ENCODE data around the gene EFNA5.

The EFNA5 gene

DNA sequence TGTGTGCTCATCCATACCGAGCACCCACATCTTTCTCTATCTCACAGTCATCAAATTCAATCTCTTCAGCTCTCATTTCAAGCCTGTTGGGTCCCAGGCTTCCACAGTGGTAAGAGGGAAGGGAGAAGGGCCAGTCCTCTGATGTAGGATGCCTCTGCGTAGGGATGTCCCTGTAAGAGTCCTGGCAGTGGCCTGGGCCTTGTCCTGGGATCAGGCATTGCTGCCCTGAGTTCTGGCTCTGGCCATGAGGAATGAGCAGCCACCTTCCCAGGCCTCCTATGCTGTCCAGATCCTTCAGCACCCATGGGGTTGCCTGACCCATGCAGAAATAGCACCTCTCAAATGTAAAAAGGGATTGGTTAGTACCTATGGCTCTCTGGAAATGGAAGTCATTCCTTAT lies 121.2 kb downstream of the EFNA5 start:
- no peak for DNase-seq (ENCODE audit: low read depth in 2 of 2, low spot score in 1 of 2)

- no peak for DNase-seq (ENCODE audit: low read depth in 2 of 2, low spot score in 1 of 2)
These were observed 122.3 kb downstream of the EFNA5 start for GRCh38 chr5:107548477-107548876.

DNA sequence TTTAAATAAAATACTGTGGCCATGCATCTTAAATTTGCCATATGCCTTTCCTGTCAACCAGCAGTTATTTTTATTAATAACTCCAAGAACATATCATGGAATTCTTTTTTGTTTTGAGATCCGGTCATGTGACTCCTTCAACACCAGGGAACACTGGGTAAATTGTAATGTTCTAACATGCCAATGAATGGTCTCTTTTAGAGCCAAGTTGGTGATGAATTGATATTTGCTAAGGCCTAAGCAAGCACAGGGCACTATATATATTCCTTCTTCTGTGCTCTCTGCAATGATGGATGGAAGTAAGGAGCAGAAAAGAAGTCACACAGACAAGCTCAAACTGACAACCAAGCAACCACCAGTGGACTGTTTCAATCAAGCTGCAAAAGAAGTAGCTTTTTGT lies 124.0 kb downstream of the EFNA5 start:
- no peak for DNase-seq (ENCODE audit: low read depth in 2 of 2, low spot score in 1 of 2)

DNA sequence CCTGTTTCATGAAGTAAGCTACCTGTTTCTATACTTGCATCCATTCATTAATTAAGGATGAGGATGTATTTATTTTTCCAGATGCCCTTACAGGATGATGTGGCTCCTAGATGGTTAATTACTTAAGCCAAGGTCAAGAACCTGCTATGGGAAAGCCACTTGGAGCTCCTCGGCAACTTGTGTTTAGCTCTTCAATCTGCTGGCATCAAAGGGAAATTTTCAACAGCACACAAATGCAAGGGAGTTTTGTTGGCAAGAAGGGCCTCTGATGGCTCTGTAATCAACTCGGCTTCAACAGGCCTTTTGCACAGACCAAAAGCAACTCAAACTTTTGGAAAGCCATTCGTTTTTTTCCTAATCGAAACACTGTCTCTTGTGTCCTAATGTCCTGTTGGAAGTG lies 125.3 kb downstream of the EFNA5 start:
- DNase-seq (ENCODE audit: low read depth in 2 of 2, low spot score in 1 of 2), result no peak

DNA sequence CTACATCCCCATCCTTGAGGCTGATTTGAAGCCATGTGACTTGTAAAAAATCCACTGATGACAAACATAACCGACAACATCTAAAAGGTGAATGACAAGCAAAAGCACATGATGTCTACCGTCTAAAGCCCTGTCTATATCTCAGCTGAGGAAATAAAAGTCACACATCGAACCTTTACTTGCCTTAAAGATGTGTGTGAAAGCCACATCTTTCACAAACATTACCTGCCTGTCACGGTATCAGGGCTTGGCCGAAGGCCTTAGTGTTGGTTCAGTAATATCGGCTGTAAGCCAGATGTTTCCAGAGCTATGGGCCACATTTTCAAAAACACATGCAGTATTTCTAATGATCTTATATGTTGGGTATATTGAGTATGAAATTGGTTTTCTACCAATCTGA lies 125.8 kb downstream of the EFNA5 start:
- no peak for DNase-seq (ENCODE audit: low read depth in 2 of 2, low spot score in 1 of 2)

DNA sequence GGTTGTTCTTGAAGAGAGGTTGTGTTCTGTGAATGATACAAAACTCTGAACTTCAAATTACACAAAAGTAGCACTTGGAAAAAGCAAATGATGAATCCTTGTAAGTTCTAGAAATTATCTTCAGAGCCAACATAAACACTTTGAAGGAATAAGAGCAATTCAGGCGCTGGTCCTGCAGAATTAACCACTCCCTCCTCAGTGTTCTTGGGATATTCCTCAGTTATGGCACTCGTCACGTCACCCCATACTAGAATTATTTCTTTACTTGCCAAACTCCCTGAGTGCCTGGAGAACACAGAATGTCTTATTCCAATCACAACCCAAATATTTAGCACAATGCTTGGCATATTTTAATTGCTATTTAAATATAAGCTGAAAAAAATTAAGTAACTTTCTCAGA lies 126.3 kb downstream of the EFNA5 start:
- DNase-seq (ENCODE audit: low read depth in 2 of 2, low spot score in 1 of 2), result no peak

DNA sequence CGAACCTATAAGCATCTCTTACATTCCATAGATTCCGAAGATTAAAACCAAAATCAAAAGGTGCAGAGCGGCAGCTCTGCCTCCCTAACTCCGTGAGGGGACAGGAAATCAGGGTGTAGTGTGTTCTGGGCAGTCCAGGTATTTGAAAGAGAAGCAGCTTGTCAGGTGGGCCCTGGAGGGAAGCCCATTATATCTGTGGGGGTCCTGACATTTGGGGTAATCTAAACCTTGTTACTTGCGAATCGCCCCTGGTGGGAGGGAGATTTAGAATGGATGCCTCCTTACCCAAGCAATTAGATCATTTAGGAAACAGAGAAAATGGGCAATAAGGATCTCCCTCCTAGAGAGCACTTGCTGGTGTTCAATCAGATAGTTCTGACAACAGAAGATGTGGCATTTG lies 126.9 kb downstream of the EFNA5 start:
- DNase-seq (ENCODE audit: low read depth in 2 of 2, low spot score in 1 of 2), result no peak

- DNase-seq (ENCODE audit: low read depth in 2 of 2, low spot score in 1 of 2), result no peak
These were observed 127.9 kb downstream of the EFNA5 start for GRCh38 chr5:107542831-107543231.

DNA sequence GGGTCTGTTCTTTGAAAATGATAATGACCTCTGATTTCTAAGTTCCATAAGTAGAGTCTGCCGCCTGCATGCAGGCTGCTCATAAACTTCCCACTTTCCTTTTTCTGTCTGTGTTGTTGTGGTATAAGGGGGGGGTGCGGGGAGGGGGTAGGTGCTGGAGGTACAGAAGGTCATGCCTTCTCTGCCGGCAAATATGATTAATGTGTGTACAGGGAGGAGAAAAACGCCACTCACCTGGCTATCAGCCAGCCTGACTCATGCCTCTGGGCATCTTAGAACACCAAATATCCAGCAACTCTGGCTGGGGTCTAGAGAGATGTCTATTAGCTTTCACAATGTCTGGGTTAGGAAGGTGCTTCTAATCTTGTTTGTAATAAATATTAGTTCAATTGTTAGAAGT lies 128.3 kb downstream of the EFNA5 start:
- DNase-seq (ENCODE audit: low read depth in 2 of 2, low spot score in 1 of 2), result no peak

GRCh38 chr5:107541400-107541799 lies 129.3 kb downstream of the EFNA5 start:
- DNase-seq (ENCODE audit: low read depth in 2 of 2, low spot score in 1 of 2), result no peak

DNA sequence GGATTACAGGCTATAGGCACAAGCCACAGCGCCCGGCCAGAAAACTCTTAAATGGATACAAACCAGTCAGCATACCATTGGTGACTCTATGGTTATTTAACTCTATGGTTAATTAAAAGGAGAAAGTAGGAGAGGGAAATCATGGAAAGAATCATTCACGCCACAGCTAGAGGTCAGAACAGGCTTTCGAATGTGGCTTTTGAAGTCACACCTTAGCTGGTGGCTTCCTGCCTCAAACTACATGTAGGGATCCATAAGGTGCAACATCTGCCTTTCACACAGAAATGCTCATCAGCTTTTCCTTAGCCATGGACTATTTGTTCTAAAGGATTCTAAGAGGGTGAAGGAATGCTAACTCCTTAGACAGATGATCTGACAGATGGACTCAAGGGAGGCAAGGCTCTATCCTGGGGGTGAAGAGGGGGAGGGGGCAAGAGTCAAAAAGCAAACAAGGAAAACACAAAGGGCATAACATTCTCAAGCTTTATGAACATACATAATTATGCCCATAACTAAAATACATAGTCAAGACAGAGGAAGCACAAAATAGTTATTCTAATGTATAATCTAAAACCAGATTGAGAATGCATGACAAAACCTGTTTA lies 130.9 kb downstream of the EFNA5 start:
- DNase-seq (ENCODE audit: low read depth in 2 of 2, low spot score in 1 of 2), result no peak

DNA sequence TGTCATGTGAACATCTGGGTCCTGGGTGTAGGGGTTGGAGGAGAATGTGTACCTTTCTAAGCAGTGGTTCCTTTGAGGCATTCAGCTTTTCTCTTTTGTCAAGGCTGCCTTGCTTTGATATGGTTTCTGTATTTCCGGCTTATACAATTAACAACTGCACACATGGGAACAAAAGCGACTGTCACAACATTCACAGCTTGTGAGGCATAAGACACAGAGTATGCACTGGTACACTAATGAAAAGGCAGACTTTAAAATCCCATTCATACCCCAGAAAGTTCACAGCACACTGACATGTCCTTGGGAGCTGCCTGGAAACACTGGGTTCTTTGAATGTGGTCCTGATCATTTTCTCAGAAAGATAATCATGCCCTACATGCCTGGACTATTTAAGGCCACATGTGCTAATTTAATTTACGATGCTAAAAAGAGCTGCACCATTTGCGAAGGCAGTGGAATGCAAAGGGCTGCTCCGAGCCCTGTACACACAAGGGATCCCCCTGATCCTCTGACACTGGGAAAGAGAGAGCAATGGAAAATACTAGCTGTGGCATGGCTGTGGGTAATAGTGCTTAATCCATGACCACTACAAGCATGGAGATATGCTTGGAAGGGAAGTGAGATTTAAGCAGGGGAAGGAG lies 131.8 kb downstream of the EFNA5 start:
- no peak for DNase-seq (ENCODE audit: low read depth in 2 of 2, low spot score in 1 of 2)

GRCh38 chr5:107538331-107538730 lies 132.4 kb downstream of the EFNA5 start:
- DNase-seq (ENCODE audit: low read depth in 2 of 2, low spot score in 1 of 2), result no peak

DNA sequence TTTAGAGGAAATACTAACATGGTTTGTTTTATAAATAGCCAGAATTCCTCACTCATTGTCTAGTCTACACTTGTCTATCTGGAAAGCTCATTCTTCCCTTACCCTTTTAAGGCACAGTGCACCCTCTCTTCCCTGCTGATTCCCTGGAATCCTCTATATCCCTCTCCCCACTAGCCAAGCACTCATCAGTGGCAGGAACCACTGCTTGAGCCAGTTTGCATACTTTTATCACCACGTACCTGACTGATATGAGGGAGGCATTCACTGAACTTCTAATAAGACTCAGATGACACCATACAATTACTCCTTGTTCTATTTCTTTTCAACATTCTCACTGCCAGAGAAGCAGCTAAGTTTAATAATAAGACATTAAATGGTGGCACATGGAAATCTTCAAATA lies 134.9 kb downstream of the EFNA5 start:
- no peak for DNase-seq (ENCODE audit: low read depth in 2 of 2, low spot score in 1 of 2)

- no peak for DNase-seq (ENCODE audit: low read depth in 2 of 2, low spot score in 1 of 2)
These were observed 136.5 kb downstream of the EFNA5 start for GRCh38 chr5:107533910-107534876.

DNA sequence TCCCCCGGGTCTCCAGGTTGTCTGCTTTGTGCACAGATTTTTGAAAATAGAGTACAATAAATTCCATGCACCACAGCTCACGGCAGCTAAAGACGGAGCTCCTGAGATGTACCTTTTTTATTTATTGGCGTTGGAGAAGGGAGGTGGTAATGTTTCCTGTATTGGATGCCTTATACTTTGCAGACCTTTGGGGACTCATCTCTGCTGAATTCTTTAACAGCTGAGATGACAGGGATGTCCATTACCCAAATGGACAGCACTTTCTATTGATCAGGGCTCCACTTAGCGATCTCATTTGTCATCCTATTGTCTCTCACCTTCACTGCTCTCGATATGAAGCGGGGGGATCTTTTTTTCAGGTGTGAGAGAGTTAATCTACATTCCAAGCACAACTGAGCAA lies 137.8 kb downstream of the EFNA5 start:
- no peak for DNase-seq (ENCODE audit: low read depth in 2 of 2, low spot score in 1 of 2)

DNA sequence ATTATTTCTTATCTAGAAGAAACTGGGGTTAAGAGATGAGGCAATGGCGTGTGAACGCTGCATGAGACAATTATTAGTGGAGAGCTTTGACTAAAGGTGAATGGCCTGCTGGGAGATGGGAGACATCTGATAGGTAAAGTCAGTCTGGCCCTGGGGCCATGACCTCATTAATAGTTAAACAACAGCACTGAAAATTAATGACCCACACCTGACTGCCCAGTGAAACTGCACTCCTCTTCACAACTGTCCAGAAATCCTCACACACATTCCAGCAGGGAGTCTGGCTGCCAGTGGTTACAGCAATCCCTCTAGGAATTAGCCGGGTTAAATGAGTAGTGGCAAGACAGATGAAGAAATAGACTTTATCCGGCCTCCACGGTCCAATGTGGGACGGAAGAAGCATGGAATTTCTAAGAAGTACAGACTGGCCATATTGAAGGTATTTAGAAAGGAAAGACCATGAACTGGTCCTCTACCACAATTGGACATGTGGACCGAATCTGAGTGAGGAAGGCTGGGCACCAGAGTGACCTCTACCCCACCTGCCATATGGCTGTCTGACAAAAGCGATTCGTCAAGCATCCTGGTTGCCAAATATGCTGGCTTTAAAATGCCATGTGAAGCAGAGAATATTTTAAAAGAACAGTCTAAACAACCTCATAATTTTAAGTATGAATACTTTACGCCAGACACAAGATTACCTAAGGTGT lies 138.4 kb downstream of the EFNA5 start:
- no peak for DNase-seq (ENCODE audit: low read depth in 2 of 2, low spot score in 1 of 2)

DNA sequence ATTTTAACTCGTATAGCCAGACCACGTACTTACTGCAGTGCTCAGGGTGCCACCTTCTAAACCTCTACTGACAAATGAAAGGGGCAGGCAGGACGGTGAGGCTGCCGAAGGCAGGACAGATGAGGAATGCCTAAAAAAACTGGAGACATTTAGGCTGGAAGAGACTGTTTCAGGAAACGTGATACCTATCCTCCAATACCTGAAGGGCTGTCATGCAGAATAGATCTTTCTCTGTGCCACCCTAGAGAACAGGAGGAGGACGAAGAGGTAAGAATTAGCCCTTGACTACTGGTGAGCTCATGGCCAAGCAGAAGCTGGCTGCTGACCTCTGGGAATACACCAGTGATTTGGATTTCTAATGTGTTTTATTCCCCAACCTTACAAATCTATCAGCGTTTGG lies 139.4 kb downstream of the EFNA5 start:
- DNase-seq (ENCODE audit: low read depth in 2 of 2, low spot score in 1 of 2), result no peak

DNA sequence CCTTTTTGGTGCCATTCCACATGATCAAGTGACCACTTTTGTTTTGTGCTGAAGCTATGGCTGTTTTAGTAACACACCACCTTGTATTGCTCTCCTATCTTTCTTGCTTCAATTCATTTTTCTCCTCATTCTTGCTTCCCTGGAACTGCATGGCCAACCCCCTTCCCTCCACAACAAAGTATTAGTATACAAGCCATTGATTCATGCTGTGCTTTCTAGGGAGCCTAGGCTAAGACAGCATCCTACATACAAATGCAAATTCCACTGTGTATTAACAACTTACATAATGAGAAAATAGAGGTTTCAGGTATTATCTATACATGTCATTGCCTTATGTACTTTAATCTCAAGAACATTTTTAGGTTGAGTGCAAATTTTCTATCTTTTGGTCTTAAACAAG lies 141.1 kb downstream of the EFNA5 start:
- no peak for DNase-seq (ENCODE audit: low read depth in 2 of 2, low spot score in 1 of 2)

GRCh38 chr5:107526270-107526937 lies 144.3 kb downstream of the EFNA5 start:
- no peak for DNase-seq (ENCODE audit: low read depth in 2 of 2, low spot score in 1 of 2)

DNA sequence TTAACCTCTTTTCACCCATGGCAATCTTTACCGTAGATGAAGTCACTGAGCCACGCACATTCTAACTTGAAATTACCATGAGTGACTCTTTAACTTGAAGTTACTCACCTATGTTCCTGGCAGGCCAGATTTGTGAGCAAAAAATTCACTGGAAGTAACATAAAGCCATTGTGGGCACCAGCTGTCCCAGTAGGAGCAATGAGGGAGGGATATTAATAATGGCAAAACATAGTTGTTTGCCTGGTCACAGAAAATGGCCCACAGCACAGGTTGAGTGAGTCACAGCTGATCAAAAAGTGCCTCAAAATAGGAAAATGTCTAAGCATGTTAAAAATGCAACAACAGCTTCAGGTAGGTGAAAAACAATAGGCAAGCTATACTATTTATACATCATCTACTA lies 146.6 kb downstream of the EFNA5 start:
- DNase-seq (ENCODE audit: low read depth in 2 of 2, low spot score in 1 of 2), result no peak
